Neuron (in vitro differentiated cells): Measurements from ENCODE around the gene OR7G1.

Experiments
- H2AFZ ChIP-seq: one replicate; pipeline ENCODE4 v1.6.1; 2013; ENCODE audit warnings: low read depth, mild to moderate bottlenecking, inconsistent platforms, low read length, moderate library complexity
- H3K27me3 ChIP-seq: one replicate; pipeline ENCODE4 v1.6.1; 2013; ENCODE audit warnings: low read length; ENCODE audit not compliant: insufficient read depth
- H3K36me3 ChIP-seq: one replicate; pipeline ENCODE4 v1.6.1; 2013; ENCODE audit warnings: low read length; ENCODE audit not compliant: insufficient read depth
- H3K4me1 ChIP-seq: one replicate; pipeline ENCODE4 v1.6.1; 2013; ENCODE audit warnings: low read length; ENCODE audit not compliant: insufficient read depth
- H3K4me3 ChIP-seq: 2 replicates; pipeline ENCODE4 v1.5.1; 2013; ENCODE audit warnings: mild to moderate bottlenecking, low read length, moderate library complexity
- H3K9me3 ChIP-seq: one replicate; pipeline ENCODE4 v1.6.1; 2013; ENCODE audit warnings: low read length

The OR7G1 gene, protein sequence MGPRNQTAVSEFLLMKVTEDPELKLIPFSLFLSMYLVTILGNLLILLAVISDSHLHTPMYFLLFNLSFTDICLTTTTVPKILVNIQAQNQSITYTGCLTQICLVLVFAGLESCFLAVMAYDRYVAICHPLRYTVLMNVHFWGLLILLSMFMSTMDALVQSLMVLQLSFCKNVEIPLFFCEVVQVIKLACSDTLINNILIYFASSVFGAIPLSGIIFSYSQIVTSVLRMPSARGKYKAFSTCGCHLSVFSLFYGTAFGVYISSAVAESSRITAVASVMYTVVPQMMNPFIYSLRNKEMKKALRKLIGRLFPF

GRCh38 chr19:9115307-9115813, at the start of gene OR7G1:
OR7G1 (minus strand) TSS chr19:9115763; CDS start chr19:9115763, 0 bp downstream.
- Histone ChIP-seq H3K9me3 (no peaks in the 10 kb centered on the region), H3K4me3 (no peak within 1 kb of the TSS), H3K36me3 (no peaks in the 10 kb centered on the region), H2AFZ (no peak within 1 kb of the TSS), H3K27me3 (no peaks in the 10 kb centered on the region), H3K4me1 (no peaks in the 10 kb centered on the region)

DNA sequence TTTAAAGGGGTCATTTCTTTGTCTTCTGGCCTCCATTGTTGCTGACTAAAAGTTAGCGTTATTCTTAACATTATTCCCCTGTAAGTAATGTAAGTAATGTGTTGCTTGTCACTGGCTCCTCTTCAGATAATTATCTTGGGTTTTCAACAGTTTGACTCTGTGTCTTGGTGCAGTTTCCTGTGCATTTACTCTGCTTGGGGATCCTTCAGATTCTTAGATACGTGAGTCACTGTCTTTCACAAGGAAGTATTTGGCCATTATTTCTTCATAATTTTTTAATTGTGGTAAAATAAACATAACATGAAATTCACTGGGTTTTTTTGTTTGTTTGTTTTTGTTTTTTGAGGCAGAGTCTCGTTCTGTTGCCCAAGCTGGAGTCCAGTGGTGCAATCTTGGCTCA, 49.7 kb upstream of the OR7G1 start:
- peaks cover 42% of the 10 kb centered on the region for H3K36me3 ChIP-seq
- H2AFZ ChIP-seq: no peak overlapping the region
- no peaks in the 10 kb centered on the region for H3K27me3 ChIP-seq
- no peak overlapping the region for H3K4me3 ChIP-seq
- H3K4me1 ChIP-seq: no peaks in the 10 kb centered on the region
- H3K9me3 ChIP-seq: peaks cover 31% of the 10 kb centered on the region

DNA sequence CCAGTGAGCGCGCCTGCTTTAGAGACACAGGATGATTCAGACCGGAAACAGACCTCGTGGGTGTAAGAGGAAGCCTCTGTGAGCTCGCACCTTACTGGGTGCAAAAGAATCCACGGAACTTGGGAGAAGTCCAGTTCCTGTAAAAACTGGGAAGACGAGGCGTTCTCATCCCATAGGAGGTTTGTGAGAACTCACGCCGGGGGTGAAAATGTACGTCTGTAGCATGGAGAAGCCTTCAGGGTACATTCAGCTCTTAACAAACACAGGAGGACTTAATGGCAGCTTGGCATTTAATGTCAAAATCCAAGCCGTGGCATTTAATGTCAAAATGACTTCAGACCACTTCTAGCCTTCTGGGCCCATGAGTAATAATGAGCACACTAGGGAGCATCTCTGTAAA, 45.9 kb upstream of the OR7G1 start:
- Histone ChIP-seq H2AFZ (no peak overlapping the region), H3K9me3 (peaks cover 66% of the 10 kb centered on the region), H3K4me3 (no peak overlapping the region)

GRCh38 chr19:9159891-9160290, 44.3 kb upstream of the OR7G1 start:
- H3K4me3 ChIP-seq: no peak overlapping the region
- H3K4me1 ChIP-seq: no peaks in the 10 kb centered on the region
- no peak overlapping the region for H2AFZ ChIP-seq
- peaks cover 79% of the 10 kb centered on the region for H3K9me3 ChIP-seq
- H3K27me3 ChIP-seq: no peaks in the 10 kb centered on the region
- H3K36me3 ChIP-seq: peaks cover 87% of the 10 kb centered on the region

More for the DNA sequence above, 45.9 kb upstream of the OR7G1 start:
- Histone ChIP-seq H3K4me1 (no peaks in the 10 kb centered on the region), H3K27me3 (no peaks in the 10 kb centered on the region), H3K36me3 (peaks cover 75% of the 10 kb centered on the region)

- H3K36me3 ChIP-seq: peaks cover 72% of the 10 kb centered on the region
- peaks cover 74% of the 10 kb centered on the region for H3K9me3 ChIP-seq
- no peaks in the 10 kb centered on the region for H3K27me3 ChIP-seq
- no peaks in the 10 kb centered on the region for H3K4me1 ChIP-seq
- H2AFZ ChIP-seq: no peak overlapping the region
- H3K4me3 ChIP-seq: no peak overlapping the region
These were observed 40.7 kb upstream of the OR7G1 start for GRCh38 chr19:9156304-9156703.

DNA sequence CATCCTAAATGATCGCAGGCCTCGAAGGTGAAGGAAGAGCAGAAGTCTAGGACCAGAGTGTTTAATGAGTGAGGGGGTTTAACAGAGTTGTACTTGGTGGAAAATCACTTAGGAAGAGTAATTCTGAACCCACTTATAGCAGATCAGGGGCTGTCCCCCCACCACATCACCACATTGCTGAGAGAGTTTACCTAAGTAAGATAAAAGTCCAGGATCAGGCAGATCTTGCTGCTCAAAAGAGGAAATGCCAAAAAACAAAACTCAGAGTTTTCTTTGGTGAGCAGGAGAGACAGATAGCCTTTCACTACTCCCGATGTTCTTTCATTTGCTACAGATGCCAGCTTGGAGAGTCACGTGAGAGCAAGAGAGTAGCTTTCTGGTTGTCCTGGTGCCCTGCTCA, 40.0 kb upstream of the OR7G1 start:
- Histone ChIP-seq H3K4me1 (no peaks in the 10 kb centered on the region), H3K36me3 (peaks cover 65% of the 10 kb centered on the region), H3K9me3 (peaks cover 73% of the 10 kb centered on the region), H2AFZ (no peak overlapping the region), H3K4me3 (no peak overlapping the region), H3K27me3 (no peaks in the 10 kb centered on the region)

DNA sequence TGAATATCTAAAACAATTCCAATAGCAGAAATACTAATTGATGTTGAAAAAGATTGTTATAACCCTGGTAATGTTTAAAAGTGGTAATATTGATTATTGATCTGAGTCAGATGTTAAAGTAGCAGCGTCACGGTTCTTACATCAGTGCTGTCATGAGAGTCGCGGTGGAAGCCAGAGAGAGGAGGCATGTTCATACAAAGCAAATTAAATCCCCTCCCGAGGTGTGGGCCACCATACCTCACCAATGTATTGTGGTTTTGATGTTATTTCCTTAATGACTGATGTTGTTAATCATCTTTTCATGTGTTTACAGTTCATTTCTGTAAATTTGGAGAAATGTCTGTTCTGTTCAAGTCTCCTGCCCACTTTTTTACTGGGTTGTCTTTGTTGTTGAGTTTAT, 35.8 kb upstream of the OR7G1 start:
- Histone ChIP-seq H3K9me3 (peaks cover 57% of the 10 kb centered on the region), H2AFZ (no peak overlapping the region), H3K36me3 (peaks cover 31% of the 10 kb centered on the region), H3K4me1 (no peaks in the 10 kb centered on the region), H3K27me3 (no peaks in the 10 kb centered on the region), H3K4me3 (no peak overlapping the region)

GRCh38 chr19:9150650-9151049, 35.1 kb upstream of the OR7G1 start:
- Histone ChIP-seq H3K36me3 (peaks cover 24% of the 10 kb centered on the region), H3K4me1 (no peaks in the 10 kb centered on the region), H3K9me3 (peaks cover 50% of the 10 kb centered on the region), H2AFZ (no peak overlapping the region), H3K27me3 (no peaks in the 10 kb centered on the region), H3K4me3 (no peak overlapping the region)

DNA sequence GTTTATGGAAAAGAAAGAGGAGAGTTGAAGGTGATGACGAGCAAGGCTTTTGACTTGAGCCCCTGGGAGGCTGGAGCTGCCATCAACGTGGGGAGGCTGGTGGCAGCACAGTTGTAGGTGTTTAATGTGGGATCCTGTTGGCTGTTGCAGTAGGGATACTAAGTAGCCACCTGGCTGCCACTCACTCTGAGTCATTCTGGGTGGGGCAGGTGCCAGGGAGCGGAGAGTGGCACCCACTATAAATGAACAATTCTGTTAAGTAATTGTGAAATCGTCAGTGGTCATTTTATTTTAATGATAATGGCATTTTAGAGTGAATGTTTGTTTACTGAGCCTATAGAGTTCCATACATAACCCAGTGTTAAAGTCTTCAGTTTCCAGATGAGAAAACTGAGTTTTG, 34.4 kb upstream of the OR7G1 start:
- Histone ChIP-seq H2AFZ (no peak overlapping the region), H3K9me3 (peaks cover 47% of the 10 kb centered on the region), H3K4me3 (no peak overlapping the region), H3K4me1 (no peaks in the 10 kb centered on the region), H3K27me3 (no peaks in the 10 kb centered on the region), H3K36me3 (peaks cover 20% of the 10 kb centered on the region)

GRCh38 chr19:9148697-9149096, 33.1 kb upstream of the OR7G1 start:
- peaks cover 16% of the 10 kb centered on the region for H3K36me3 ChIP-seq
- H3K4me1 ChIP-seq: no peaks in the 10 kb centered on the region
- no peak overlapping the region for H2AFZ ChIP-seq
- peaks cover 44% of the 10 kb centered on the region for H3K9me3 ChIP-seq
- no peaks in the 10 kb centered on the region for H3K27me3 ChIP-seq
- H3K4me3 ChIP-seq: no peak overlapping the region

GRCh38 chr19:9146882-9147281, 31.3 kb upstream of the OR7G1 start:
- Histone ChIP-seq H3K27me3 (no peaks in the 10 kb centered on the region), H3K36me3 (peaks cover 11% of the 10 kb centered on the region), H3K4me3 (no peak overlapping the region)

DNA sequence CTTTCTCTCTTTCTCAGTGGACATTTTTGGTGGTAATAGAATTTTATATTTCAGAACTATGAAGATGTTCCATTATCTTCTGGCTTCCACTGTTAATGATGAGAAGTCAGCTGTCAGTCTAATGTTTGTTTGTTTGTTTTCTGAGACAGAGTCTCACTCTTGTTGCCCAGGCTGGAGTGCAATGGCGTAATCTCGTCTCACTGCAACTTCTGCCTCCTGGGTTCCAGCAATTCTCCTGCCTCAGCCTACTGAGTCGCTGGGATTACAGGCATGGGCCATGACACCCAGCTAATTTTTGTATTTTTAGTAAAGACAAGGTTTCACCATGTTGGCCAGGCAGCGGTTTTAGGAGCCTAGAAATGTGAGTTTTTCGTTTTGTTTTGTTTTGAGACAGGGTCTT, 29.4 kb upstream of the OR7G1 start:
- Histone ChIP-seq H3K9me3 (peaks cover 22% of the 10 kb centered on the region), H3K27me3 (no peaks in the 10 kb centered on the region), H3K4me3 (no peak overlapping the region), H2AFZ (no peak overlapping the region), H3K36me3 (peaks cover 13% of the 10 kb centered on the region), H3K4me1 (peaks cover 2% of the 10 kb centered on the region)

More at GRCh38 chr19:9146882-9147281, 31.3 kb upstream of the OR7G1 start:
- Histone ChIP-seq H3K4me1 (no peaks in the 10 kb centered on the region), H2AFZ (no peak overlapping the region), H3K9me3 (peaks cover 35% of the 10 kb centered on the region)

DNA sequence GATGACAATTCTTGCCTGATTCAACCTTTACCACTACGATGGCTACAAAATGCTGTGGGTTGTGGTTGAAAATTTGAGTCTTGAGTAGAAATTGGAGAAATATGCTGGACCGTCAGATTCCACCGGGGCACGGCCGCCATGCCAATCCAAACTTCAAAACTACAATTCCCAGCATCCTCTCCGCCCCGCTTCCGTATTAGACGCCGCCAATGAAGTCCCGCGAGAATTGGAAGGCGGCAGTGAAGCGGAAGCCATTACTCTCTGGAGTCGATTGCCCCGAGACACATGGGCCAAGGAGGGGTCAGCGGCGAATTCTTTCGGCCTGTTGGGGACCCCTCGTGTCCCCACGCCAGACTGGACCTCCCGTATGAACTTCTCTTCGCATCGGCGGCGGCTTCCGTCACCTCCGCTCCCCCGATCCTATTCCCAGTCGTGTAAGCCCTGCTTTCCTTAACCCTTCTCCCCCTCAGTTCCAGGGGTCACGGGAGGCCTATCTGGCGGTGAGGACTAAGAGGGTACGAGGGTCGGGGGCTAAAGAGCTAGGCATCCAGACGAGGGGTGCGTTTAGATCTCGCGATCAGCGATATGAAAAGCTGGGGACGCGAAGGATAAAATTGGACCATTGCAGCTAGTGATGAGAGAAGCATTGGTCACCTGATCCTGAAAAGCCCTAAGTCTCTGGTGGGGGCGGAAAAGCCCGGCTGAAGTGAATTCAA, 24.8 kb upstream of the OR7G1 start, which contains the start of gene ZNF317:
TSS of gene ZNF317 (plus strand) at position 239 of the 716 bp plus-strand sequence. CDS start 15,620 bp downstream, outside the sequence.
- Histone ChIP-seq H3K4me1 (peaks cover 5% of the 10 kb centered on the region), H3K4me3 (peak within 1 kb of the TSS; percentile 76), H3K36me3 (peaks cover 7% of the 10 kb centered on the region)

More for the DNA sequence above, 24.8 kb upstream of the OR7G1 start, which contains the start of gene ZNF317:
- no peaks in the 10 kb centered on the region for H3K27me3 ChIP-seq
- H3K9me3 ChIP-seq: peaks cover 4% of the 10 kb centered on the region
- H2AFZ ChIP-seq: peak within 1 kb of the TSS; percentile 100
